Left ventricle myocardium superior (tissue), 1 donor: ENCODE results near the gene IL17RA. TPM values are rescaled to one million over a fixed set of nuclear protein-coding genes. Genes with fewer than 3 reads are reported as not detected.

Experiments
- total RNA-seq: library from RNA; stranded (reverse); fragmentation: NEBNext Ultra II Directional; extraction: Animal tissue kit (Norgen Biotek cat#: 25700); gene quantifications from one replicate; pipeline ENCODE4 v1.2.1, GENCODE V29; 2021
- donor health status: DM: no; HTN: yes; CAD: no; lungs with severe emphysema.

The IL17RA gene
- total RNA-seq, 1 donor from 2014 or later: 10.1 TPM

Other genes with a start within 250 kb of the IL17RA start
- not detected for gene GAB4, start 76.8 kb upstream of the IL17RA start, total RNA-seq
- gene TMEM121B, start 36.4 kb downstream of the IL17RA start, total RNA-seq: 1.7 TPM
- 63.8 TPM for gene HDHD5, start 74.3 kb downstream of the IL17RA start, total RNA-seq
- 34.0 TPM for gene ADA2, start 134.4 kb downstream of the IL17RA start, total RNA-seq